IMR-90 (cell line): Measurements from ENCODE around the gene SCYGR3.

Experiments used
- BHLHE40 ChIP-seq: fragments of 150-350 bp; IDR thresholded peaks from 2 replicates; pipeline ENCODE4 v1.6.1; 2016; ENCODE audit warnings: mild to moderate bottlenecking, low read depth, low read length
- CHD1 ChIP-seq: IDR thresholded peaks from 2 replicates; pipeline ENCODE4 v1.6.1; 2012; ENCODE audit warnings: low read depth, low read length, improper control_type of control experiment
- ELK1 ChIP-seq: fragments of 150-350 bp; IDR thresholded peaks from 2 replicates; pipeline ENCODE4 v1.6.1; 2016; ENCODE audit warnings: low read depth, mild to moderate bottlenecking, low read length, moderate library complexity, borderline replicate concordance
- FOS ChIP-seq: fragments of 150-350 bp; IDR thresholded peaks from 2 replicates; pipeline ENCODE4 v1.6.1; 2016; ENCODE audit warnings: low read depth, low read length
- MAFK ChIP-seq: IDR thresholded peaks from 2 replicates; pipeline ENCODE4 v1.6.1; 2012; ENCODE audit warnings: low read depth, low read length, improper control_type of control experiment
- MAZ ChIP-seq: IDR thresholded peaks from 2 replicates; pipeline ENCODE4 v1.6.1; 2012; ENCODE audit warnings: low read depth, mild to moderate bottlenecking, low read length, improper control_type of control experiment, moderate library complexity, borderline replicate concordance
- MXI1 ChIP-seq: IDR thresholded peaks from 2 replicates; pipeline ENCODE4 v1.6.1; 2012; ENCODE audit warnings: low read depth, mild to moderate bottlenecking, low read length, moderate library complexity, borderline replicate concordance
- NFE2L2 ChIP-seq: fragments of 150-350 bp; IDR thresholded peaks from 2 replicates; pipeline ENCODE4 v1.6.1; 2016; ENCODE audit warnings: low read depth, mild to moderate bottlenecking, low read length
- POLR2A ChIP-seq: IDR thresholded peaks from 2 replicates; pipeline ENCODE4 v1.6.1; 2012; ENCODE audit warnings: mild to moderate bottlenecking, low read depth, low read length
- RAD21 ChIP-seq: IDR thresholded peaks from 2 replicates; pipeline ENCODE4 v1.6.1; 2012; ENCODE audit warnings: low read length, improper control_type of control experiment
- RFX5 ChIP-seq: IDR thresholded peaks from 2 replicates; pipeline ENCODE4 v1.8.0; 2012; ENCODE audit warnings: low read depth, mild to moderate bottlenecking, low read length, moderate library complexity
- TF ChIP-seq, protein P1 (sequence below): conservative IDR thresholded peaks from 2 replicates; pipeline ENCODE4 v1.5.1; 2012; ENCODE audit warnings: mild to moderate bottlenecking, low read depth, low read length, improper control_type of control experiment

DNA sequence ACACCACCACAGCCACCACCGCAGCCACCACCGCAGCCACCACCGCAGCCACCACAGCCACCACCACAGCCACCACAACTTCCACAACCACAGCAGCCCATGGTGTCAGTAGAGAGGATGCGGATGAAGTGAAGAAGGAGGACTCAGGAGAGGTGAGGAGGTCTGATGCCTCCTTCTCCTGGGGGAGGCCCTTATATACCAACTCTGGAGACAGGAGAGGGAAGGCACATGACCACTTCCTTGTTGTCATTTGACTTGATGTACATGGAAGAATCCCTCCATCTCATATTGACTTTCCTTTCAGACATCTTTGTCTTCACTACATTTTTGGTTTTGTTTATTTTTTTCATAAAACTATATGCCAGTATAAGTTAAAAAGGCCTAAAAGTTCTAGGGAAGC is at the start of gene SCYGR3:
- TF ChIP-seq, protein P1, sequence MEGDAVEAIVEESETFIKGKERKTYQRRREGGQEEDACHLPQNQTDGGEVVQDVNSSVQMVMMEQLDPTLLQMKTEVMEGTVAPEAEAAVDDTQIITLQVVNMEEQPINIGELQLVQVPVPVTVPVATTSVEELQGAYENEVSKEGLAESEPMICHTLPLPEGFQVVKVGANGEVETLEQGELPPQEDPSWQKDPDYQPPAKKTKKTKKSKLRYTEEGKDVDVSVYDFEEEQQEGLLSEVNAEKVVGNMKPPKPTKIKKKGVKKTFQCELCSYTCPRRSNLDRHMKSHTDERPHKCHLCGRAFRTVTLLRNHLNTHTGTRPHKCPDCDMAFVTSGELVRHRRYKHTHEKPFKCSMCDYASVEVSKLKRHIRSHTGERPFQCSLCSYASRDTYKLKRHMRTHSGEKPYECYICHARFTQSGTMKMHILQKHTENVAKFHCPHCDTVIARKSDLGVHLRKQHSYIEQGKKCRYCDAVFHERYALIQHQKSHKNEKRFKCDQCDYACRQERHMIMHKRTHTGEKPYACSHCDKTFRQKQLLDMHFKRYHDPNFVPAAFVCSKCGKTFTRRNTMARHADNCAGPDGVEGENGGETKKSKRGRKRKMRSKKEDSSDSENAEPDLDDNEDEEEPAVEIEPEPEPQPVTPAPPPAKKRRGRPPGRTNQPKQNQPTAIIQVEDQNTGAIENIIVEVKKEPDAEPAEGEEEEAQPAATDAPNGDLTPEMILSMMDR: no peak
- no peak for TF ChIP-seq RAD21
- no peak for TF ChIP-seq NFE2L2
- no peak for TF ChIP-seq POLR2A
- no peak for TF ChIP-seq CHD1
- no peak for TF ChIP-seq FOS
- no peak for TF ChIP-seq MAZ
- TF ChIP-seq BHLHE40: no peak
- no peak for TF ChIP-seq MXI1
- TF ChIP-seq MAFK: no peak
- no peak for TF ChIP-seq ELK1
- TF ChIP-seq RFX5: no peak
